ENCODE data around the gene CISD3. TPM values are rescaled to one million over a fixed set of nuclear protein-coding genes. Genes with fewer than 3 reads are reported as not detected.

CISD3 gene
- total and polyA plus RNA-seq, 10 of the 15 experiments (the other 5 are each of a cell fraction or from before 2014, with no cell fraction given), result 2.6 to 38.1 (median 8.1) TPM

DNA sequence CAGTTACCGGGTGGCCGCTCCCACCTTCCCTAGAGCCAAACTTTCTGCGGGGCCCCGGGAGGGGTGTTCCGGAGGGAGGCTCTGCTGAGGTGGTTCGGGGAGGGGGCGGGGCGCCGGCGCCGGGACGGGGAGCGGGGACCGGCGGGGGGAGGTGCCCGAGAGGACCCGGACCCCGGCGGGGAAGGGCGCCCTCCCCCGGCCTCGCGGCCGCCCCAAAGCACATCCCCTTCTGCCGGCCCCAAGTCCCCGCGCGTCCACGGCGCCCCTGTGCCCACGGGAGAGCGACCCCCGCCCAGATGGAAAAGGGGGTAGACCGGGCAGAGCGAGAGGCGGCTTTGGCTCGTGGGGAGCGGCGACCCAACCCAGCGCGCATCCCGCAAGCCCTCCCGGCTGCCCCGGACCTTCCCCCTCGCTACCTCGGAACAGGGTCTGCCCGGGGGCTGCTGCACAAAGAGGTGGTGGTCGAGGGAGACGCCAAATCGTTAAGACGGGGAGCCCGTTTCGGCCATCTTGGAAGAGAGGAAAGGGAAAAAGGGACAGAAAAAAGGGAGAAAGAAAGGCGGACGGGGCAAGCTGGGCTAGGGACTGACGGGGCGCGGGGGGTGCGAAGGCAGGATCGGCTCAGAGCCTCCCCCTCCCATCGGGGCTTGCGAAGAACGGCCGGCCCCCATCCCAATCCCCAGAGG is 17.5 kb downstream of the CISD3 start (continued):
- TF ChIP-seq, protein P1, sequence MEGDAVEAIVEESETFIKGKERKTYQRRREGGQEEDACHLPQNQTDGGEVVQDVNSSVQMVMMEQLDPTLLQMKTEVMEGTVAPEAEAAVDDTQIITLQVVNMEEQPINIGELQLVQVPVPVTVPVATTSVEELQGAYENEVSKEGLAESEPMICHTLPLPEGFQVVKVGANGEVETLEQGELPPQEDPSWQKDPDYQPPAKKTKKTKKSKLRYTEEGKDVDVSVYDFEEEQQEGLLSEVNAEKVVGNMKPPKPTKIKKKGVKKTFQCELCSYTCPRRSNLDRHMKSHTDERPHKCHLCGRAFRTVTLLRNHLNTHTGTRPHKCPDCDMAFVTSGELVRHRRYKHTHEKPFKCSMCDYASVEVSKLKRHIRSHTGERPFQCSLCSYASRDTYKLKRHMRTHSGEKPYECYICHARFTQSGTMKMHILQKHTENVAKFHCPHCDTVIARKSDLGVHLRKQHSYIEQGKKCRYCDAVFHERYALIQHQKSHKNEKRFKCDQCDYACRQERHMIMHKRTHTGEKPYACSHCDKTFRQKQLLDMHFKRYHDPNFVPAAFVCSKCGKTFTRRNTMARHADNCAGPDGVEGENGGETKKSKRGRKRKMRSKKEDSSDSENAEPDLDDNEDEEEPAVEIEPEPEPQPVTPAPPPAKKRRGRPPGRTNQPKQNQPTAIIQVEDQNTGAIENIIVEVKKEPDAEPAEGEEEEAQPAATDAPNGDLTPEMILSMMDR (IDR thresholded peaks at IDR 0.05 in 2 of 3, conservative IDR thresholded peaks at IDR 0.05 in 1 of 3; ENCODE audit: control insufficient read depth in 2 of 3, extremely low read depth in 1 of 3, insufficient read depth in 1 of 3, low read depth in 3 of 3, low read length in 3 of 3), result peak in 2 of 3 experiments; percentile 27 to 30; a peak in 3 of 6 replicates
- TF ChIP-seq POLR2AphosphoS5 (IDR thresholded peaks at IDR 0.05; ENCODE audit: low read length), result no peak
- peak; percentile 79 for TF ChIP-seq YY1 (IDR thresholded peaks at IDR 0.05; ENCODE audit: low read depth, low read length)
- no peak for TF ChIP-seq SUZ12 (IDR thresholded peaks at IDR 0.05; ENCODE audit: unreplicated experiment)
- no peak for TF ChIP-seq MTA3 (IDR thresholded peaks at IDR 0.05; ENCODE audit: borderline replicate concordance, low read length)
- TF ChIP-seq PAX8 (IDR thresholded peaks at IDR 0.05), result no peak
- TF ChIP-seq, protein P2, sequence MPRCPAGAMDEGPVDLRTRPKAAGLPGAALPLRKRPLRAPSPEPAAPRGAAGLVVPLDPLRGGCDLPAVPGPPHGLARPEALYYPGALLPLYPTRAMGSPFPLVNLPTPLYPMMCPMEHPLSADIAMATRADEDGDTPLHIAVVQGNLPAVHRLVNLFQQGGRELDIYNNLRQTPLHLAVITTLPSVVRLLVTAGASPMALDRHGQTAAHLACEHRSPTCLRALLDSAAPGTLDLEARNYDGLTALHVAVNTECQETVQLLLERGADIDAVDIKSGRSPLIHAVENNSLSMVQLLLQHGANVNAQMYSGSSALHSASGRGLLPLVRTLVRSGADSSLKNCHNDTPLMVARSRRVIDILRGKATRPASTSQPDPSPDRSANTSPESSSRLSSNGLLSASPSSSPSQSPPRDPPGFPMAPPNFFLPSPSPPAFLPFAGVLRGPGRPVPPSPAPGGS (IDR thresholded peaks at IDR 0.05; ENCODE audit: borderline replicate concordance, insufficient read depth, low read depth, low read length, poor library complexity, severe bottlenecking), result no peak
- TF ChIP-seq, protein P3, sequence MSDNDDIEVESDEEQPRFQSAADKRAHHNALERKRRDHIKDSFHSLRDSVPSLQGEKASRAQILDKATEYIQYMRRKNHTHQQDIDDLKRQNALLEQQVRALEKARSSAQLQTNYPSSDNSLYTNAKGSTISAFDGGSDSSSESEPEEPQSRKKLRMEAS (IDR thresholded peaks at IDR 0.05; ENCODE audit: low read depth, low read length), result no peak
- TF ChIP-seq, protein P4, sequence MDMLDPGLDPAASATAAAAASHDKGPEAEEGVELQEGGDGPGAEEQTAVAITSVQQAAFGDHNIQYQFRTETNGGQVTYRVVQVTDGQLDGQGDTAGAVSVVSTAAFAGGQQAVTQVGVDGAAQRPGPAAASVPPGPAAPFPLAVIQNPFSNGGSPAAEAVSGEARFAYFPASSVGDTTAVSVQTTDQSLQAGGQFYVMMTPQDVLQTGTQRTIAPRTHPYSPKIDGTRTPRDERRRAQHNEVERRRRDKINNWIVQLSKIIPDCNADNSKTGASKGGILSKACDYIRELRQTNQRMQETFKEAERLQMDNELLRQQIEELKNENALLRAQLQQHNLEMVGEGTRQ (IDR thresholded peaks at IDR 0.05; ENCODE audit: borderline replicate concordance, low read depth, low read length), result no peak
- no peak for TF ChIP-seq ZNF217 (IDR thresholded peaks at IDR 0.05)
- TF ChIP-seq, protein P5, sequence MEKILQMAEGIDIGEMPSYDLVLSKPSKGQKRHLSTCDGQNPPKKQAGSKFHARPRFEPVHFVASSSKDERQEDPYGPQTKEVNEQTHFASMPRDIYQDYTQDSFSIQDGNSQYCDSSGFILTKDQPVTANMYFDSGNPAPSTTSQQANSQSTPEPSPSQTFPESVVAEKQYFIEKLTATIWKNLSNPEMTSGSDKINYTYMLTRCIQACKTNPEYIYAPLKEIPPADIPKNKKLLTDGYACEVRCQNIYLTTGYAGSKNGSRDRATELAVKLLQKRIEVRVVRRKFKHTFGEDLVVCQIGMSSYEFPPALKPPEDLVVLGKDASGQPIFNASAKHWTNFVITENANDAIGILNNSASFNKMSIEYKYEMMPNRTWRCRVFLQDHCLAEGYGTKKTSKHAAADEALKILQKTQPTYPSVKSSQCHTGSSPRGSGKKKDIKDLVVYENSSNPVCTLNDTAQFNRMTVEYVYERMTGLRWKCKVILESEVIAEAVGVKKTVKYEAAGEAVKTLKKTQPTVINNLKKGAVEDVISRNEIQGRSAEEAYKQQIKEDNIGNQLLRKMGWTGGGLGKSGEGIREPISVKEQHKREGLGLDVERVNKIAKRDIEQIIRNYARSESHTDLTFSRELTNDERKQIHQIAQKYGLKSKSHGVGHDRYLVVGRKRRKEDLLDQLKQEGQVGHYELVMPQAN (conservative IDR thresholded peaks at IDR 0.05), result peak; percentile 51; the same call in 1 of the 2 replicates
- TF ChIP-seq, protein P6, sequence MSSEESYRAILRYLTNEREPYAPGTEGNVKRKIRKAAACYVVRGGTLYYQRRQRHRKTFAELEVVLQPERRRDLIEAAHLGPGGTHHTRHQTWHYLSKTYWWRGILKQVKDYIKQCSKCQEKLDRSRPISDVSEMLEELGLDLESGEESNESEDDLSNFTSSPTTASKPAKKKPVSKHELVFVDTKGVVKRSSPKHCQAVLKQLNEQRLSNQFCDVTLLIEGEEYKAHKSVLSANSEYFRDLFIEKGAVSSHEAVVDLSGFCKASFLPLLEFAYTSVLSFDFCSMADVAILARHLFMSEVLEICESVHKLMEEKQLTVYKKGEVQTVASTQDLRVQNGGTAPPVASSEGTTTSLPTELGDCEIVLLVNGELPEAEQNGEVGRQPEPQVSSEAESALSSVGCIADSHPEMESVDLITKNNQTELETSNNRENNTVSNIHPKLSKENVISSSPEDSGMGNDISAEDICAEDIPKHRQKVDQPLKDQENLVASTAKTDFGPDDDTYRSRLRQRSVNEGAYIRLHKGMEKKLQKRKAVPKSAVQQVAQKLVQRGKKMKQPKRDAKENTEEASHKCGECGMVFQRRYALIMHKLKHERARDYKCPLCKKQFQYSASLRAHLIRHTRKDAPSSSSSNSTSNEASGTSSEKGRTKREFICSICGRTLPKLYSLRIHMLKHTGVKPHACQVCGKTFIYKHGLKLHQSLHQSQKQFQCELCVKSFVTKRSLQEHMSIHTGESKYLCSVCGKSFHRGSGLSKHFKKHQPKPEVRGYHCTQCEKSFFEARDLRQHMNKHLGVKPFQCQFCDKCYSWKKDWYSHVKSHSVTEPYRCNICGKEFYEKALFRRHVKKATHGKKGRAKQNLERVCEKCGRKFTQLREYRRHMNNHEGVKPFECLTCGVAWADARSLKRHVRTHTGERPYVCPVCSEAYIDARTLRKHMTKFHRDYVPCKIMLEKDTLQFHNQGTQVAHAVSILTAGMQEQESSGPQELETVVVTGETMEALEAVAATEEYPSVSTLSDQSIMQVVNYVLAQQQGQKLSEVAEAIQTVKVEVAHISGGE (CRISPR knock-in tag; IDR thresholded peaks at IDR 0.05), result no peak
- TF ChIP-seq IRF4 (IDR thresholded peaks at IDR 0.05; ENCODE audit: low read depth, low read length), result no peak
- TF ChIP-seq TCF7 (IDR thresholded peaks at IDR 0.05; ENCODE audit: borderline replicate concordance), result no peak
- TF ChIP-seq GABPA (IDR thresholded peaks at IDR 0.05; ENCODE audit: low read depth), result no peak
- TF ChIP-seq NR2F1 (conservative IDR thresholded peaks at IDR 0.05), result 0 out of 2 replicates have a peak, but pooled peaks have one; percentile 24
- TF ChIP-seq SP1 (IDR thresholded peaks at IDR 0.05; ENCODE audit: low read depth, low read length), result no peak
- peak; percentile 48; the same call in 1 of the 2 replicates for TF ChIP-seq LARP7 (IDR thresholded peaks at IDR 0.05)
- TF ChIP-seq NBN (IDR thresholded peaks at IDR 0.05), result peak; percentile 33
- peak; percentile 72 for TF ChIP-seq GATAD2B (conservative IDR thresholded peaks at IDR 0.05; ENCODE audit: low read depth)
- TF ChIP-seq ZNF384 (IDR thresholded peaks at IDR 0.05; ENCODE audit: borderline replicate concordance, low read depth, low read length), result no peak

Data from GM12878 (cell line).